ENCODE results near the gene SLC39A11. TPM values are rescaled to one million over a fixed set of nuclear protein-coding genes. Genes with fewer than 3 reads are reported as not detected.

Gene SLC39A11
- total RNA-seq, 1 experiment from 2014 or later = 15.2 TPM

DNA sequence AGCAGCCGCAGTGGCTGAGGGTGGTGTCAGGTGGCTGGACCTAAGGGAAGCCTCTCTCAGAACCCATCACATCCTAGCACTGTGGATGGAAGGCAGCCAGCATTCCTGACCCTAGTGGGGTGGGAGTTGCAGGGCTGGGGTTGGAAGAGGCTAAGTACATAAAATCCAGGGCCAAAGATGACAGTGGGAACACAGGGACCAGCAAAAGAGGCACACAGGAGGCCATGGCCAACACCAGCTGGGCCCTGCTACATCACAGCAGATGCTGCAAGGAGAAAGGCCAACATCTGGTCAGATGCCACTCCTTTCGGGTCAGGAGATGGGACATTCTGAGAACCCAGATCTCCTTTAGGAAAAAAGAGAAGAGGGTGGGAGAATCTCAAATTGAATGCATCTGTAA is 415.4 kb downstream of the SLC39A11 start:
- Histone ChIP-seq H2BK120ac (ENCODE audit: low read depth, low read length, poor library complexity, severe bottlenecking) (no peak overlapping the region), H3K14ac (ENCODE audit: insufficient read depth, low read length) (no peak overlapping the region; the same call in 1 of the 2 replicates), H4K8ac (replicated peaks; ENCODE audit: insufficient read length, low read depth, low read length) (no peak overlapping the region), H3K9me3 (ENCODE audit: control insufficient read depth, low read depth, low read length) (no peaks in the 10 kb centered on the region), H4K20me1 (ENCODE audit: control insufficient read depth, insufficient read depth, insufficient read length) (no peaks in the 10 kb centered on the region), H2BK5ac (ENCODE audit: insufficient read length, low read length) (no peak overlapping the region), H2AFZ (ENCODE audit: low read length) (no peak overlapping the region), H3K4me2 (ENCODE audit: insufficient read depth, insufficient read length, low read length) (no peak overlapping the region), H4K5ac (ENCODE audit: insufficient read length, low read depth, low read length) (no peak overlapping the region), H3K56ac (ENCODE audit: insufficient read length, low read depth, low read length) (no peak overlapping the region), H3K23me2 (ENCODE audit: insufficient read length, low read depth, low read length, poor library complexity, severe bottlenecking) (no peaks in the 10 kb centered on the region), H3K9ac (ENCODE audit: extremely low read depth, insufficient read length, low read length) (no peak overlapping the region), H3T11ph (ENCODE audit: low read length) (no peak overlapping the region), H3K18ac (ENCODE audit: insufficient read length, low read depth, low read length) (no peak overlapping the region), H3K4me1 (ENCODE audit: insufficient read depth, low read length) (no peaks in the 10 kb centered on the region), H3K79me1 (ENCODE audit: insufficient read depth, low read depth, low read length, poor library complexity, severe bottlenecking) (no peaks in the 10 kb centered on the region), H2AK5ac (ENCODE audit: insufficient read length, low read length) (no peak overlapping the region), H3K27ac (ENCODE audit: insufficient read length, low read depth, low read length) (no peak overlapping the region), H2BK20ac (ENCODE audit: low read depth, low read length, poor library complexity, severe bottlenecking) (no peak overlapping the region), H2BK15ac (ENCODE audit: low read depth, low read length) (no peak overlapping the region), H3K23ac (ENCODE audit: insufficient read length, low read depth, low read length) (no peak overlapping the region), H3K79me2 (ENCODE audit: insufficient read depth, low read length) (no peaks in the 10 kb centered on the region), H4K91ac (ENCODE audit: insufficient read length, low read depth, low read length) (no peak overlapping the region), H3K27me3 (ENCODE audit: insufficient read depth, low read length) (no peaks in the 10 kb centered on the region), H2BK12ac (ENCODE audit: insufficient read length, low read depth, low read length) (no peak overlapping the region), H3K4ac (ENCODE audit: low read depth, low read length) (no peak overlapping the region)
- H3K36me3 Mint-ChIP-seq (ENCODE audit: insufficient read depth in 1 of 3, low read depth in 3 of 3) = no peaks in the 10 kb centered on the region; a peak in 1 of 7 replicates
- peaks cover 2 to 4% of the 10 kb centered on the region in 2 experiments; a peak in 3 of 5 replicates for H3K9me3 Mint-ChIP-seq
- TF ChIP-seq, protein P1, sequence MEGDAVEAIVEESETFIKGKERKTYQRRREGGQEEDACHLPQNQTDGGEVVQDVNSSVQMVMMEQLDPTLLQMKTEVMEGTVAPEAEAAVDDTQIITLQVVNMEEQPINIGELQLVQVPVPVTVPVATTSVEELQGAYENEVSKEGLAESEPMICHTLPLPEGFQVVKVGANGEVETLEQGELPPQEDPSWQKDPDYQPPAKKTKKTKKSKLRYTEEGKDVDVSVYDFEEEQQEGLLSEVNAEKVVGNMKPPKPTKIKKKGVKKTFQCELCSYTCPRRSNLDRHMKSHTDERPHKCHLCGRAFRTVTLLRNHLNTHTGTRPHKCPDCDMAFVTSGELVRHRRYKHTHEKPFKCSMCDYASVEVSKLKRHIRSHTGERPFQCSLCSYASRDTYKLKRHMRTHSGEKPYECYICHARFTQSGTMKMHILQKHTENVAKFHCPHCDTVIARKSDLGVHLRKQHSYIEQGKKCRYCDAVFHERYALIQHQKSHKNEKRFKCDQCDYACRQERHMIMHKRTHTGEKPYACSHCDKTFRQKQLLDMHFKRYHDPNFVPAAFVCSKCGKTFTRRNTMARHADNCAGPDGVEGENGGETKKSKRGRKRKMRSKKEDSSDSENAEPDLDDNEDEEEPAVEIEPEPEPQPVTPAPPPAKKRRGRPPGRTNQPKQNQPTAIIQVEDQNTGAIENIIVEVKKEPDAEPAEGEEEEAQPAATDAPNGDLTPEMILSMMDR (conservative IDR thresholded peaks at IDR 0.05) = no peak
- H3K27ac Mint-ChIP-seq = peak overlapping the region in 1 of 3 experiments; percentile 54; a peak in 1 of 7 replicates
- no peaks in the 10 kb centered on the region for H3K27me3 Mint-ChIP-seq (ENCODE audit: low read depth)
- no CpG with 5 or more reads among the region's 2 CpGs for WGBS (ENCODE audit: extremely low coverage, insufficient read length, low lambda C conversion rate)
- no peak for DNase-seq
- peaks cover 4 to 7% of the 10 kb centered on the region in 2 experiments; a peak in 2 of 4 replicates for H3K4me1 Mint-ChIP-seq
- no peak overlapping the region for H3K4me3 Mint-ChIP-seq
